SK-N-SH (cell line): ENCODE measurements around the gene HMGB2.

Experiments
- EP300 ChIP-seq, 2 experiments: IDR thresholded peaks; 2 replicates each; pipeline versions ENCODE4 v1.4.0 to v1.6.1; 2012; ENCODE audit warnings: borderline replicate concordance in 1 of 2, low read depth in 1 of 2, low read length in 1 of 2
- GATA2 ChIP-seq: sonication (generic); formaldehyde crosslinking; IDR thresholded peaks from 2 replicates; pipeline ENCODE4 v1.5.0; 2020; ENCODE audit warnings: mild to moderate bottlenecking, missing genetic modification reagents
- TF ChIP-seq, protein P1 (sequence below): IDR thresholded peaks from 2 replicates; pipeline ENCODE4 v1.4.0; 2012; ENCODE audit warnings: low read depth
- TF ChIP-seq, protein P2 (sequence below): fragments of 200-600 bp; sonication (generic); IDR thresholded peaks from 2 replicates; pipeline ENCODE4 v1.6.1; 2017; ENCODE audit warnings: antibody characterized with exemption, mild to moderate bottlenecking, moderate library complexity
- TF ChIP-seq, protein P3 (sequence below): IDR thresholded peaks from 2 replicates; pipeline ENCODE4 v1.4.0; 2012; ENCODE audit warnings: low read depth, borderline replicate concordance

DNA sequence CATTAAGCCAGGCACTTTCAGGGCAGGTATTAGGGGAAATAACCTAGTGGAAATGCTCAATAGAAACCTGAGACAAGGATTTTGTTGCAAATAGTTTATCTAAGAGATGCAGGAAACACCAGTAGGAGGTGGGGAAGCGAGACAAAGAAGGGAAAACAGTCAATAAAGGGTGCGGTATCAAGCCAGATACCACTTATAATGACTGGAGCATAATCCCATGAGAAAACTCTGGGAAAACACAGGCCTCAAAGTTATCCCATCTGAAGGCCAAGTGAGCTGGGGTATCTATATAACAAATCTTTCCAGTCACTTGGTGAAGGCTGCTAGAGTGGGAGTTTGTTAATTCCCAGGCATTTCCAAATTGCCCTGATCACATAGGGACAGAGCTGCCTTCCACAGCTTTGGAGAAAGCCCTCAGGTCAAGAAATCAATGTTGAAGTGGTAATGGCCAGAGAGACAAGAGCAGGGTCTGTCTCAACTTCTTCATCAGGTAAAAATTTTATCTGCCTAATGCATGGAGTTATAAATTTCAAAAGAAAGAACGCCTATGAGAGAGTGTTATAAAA lies 9.8 kb upstream of the HMGB2 start:
- TF ChIP-seq, protein P1, sequence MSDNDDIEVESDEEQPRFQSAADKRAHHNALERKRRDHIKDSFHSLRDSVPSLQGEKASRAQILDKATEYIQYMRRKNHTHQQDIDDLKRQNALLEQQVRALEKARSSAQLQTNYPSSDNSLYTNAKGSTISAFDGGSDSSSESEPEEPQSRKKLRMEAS, result no peak
- no peak for TF ChIP-seq EP300 (IDR thresholded peaks at IDR 0.05; ENCODE audit: borderline replicate concordance in 1 of 2, low read depth in 1 of 2, low read length in 1 of 2)
- TF ChIP-seq, protein P2, sequence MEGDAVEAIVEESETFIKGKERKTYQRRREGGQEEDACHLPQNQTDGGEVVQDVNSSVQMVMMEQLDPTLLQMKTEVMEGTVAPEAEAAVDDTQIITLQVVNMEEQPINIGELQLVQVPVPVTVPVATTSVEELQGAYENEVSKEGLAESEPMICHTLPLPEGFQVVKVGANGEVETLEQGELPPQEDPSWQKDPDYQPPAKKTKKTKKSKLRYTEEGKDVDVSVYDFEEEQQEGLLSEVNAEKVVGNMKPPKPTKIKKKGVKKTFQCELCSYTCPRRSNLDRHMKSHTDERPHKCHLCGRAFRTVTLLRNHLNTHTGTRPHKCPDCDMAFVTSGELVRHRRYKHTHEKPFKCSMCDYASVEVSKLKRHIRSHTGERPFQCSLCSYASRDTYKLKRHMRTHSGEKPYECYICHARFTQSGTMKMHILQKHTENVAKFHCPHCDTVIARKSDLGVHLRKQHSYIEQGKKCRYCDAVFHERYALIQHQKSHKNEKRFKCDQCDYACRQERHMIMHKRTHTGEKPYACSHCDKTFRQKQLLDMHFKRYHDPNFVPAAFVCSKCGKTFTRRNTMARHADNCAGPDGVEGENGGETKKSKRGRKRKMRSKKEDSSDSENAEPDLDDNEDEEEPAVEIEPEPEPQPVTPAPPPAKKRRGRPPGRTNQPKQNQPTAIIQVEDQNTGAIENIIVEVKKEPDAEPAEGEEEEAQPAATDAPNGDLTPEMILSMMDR, result no peak
- TF ChIP-seq, protein P3, sequence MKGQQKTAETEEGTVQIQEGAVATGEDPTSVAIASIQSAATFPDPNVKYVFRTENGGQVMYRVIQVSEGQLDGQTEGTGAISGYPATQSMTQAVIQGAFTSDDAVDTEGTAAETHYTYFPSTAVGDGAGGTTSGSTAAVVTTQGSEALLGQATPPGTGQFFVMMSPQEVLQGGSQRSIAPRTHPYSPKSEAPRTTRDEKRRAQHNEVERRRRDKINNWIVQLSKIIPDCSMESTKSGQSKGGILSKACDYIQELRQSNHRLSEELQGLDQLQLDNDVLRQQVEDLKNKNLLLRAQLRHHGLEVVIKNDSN, result no peak
- TF ChIP-seq GATA2, result no peak
